GM04503 (cell line): Measurements from ENCODE around the gene KIF6.

ENCODE experiments used
- DNase-seq: peaks from one replicate; pipeline ENCODE4 v3.0.0-alpha.2; 2012; ENCODE audit warnings: low read depth

The KIF6 gene

GRCh38 chr6:39381550-39382140 is 343.6 kb downstream of the KIF6 start:
- no peak for DNase-seq

- no peak for DNase-seq
These were observed 344.2 kb downstream of the KIF6 start for GRCh38 chr6:39380837-39381549.

- DNase-seq = no peak
These were observed 346.2 kb downstream of the KIF6 start for GRCh38 chr6:39378960-39379425.

- no peak for DNase-seq
These were observed 346.8 kb downstream of the KIF6 start for GRCh38 chr6:39378175-39378959.

- DNase-seq = no peak
These were observed 347.7 kb downstream of the KIF6 start for GRCh38 chr6:39377539-39377950.

- DNase-seq = no peak
These were observed 349.8 kb downstream of the KIF6 start for GRCh38 chr6:39375405-39375804.

- DNase-seq = no peak
These were observed 354.8 kb downstream of the KIF6 start for GRCh38 chr6:39370390-39370789.

- DNase-seq = no peak
These were observed 355.2 kb downstream of the KIF6 start for GRCh38 chr6:39369987-39370386.

GRCh38 chr6:39367700-39368099 is 357.5 kb downstream of the KIF6 start:
- no peak for DNase-seq

- no peak for DNase-seq
These were observed 358.1 kb downstream of the KIF6 start for GRCh38 chr6:39366931-39367618.

GRCh38 chr6:39365281-39366074 is 359.7 kb downstream of the KIF6 start:
- DNase-seq = no peak

GRCh38 chr6:39363280-39363679 is 361.9 kb downstream of the KIF6 start:
- DNase-seq = no peak

- no peak for DNase-seq
These were observed 362.7 kb downstream of the KIF6 start for GRCh38 chr6:39362487-39362865.

- DNase-seq = no peak
These were observed 363.3 kb downstream of the KIF6 start for GRCh38 chr6:39361657-39362486.

- no peak for DNase-seq
These were observed 364.8 kb downstream of the KIF6 start for GRCh38 chr6:39360378-39360777.

GRCh38 chr6:39357998-39358686 is 367.1 kb downstream of the KIF6 start:
- no peak for DNase-seq

- DNase-seq = no peak
These were observed 371.4 kb downstream of the KIF6 start for GRCh38 chr6:39353698-39354315.

GRCh38 chr6:39350723-39351505 is 374.3 kb downstream of the KIF6 start:
- no peak for DNase-seq

GRCh38 chr6:39348740-39349139 is 376.5 kb downstream of the KIF6 start:
- no peak for DNase-seq
